KOPT-K1 (cell line): ENCODE data around the gene CANT1.

ENCODE experiments used
- H3K27ac ChIP-seq: fragments of 200-600 bp; sonication (generic); 2 replicates; pipeline ENCODE4 v1.5.1; 2016; ENCODE audit warnings: antibody characterized with exemption, mild to moderate bottlenecking, low read depth, low read length; ENCODE audit not compliant: poor library complexity, severe bottlenecking
- H3K36me3 ChIP-seq: fragments of 200-600 bp; sonication (generic); 2 replicates; pipeline ENCODE4 v1.5.1; 2017; ENCODE audit warnings: antibody characterized with exemption, mild to moderate bottlenecking, low read length, moderate library complexity; ENCODE audit not compliant: insufficient read depth
- H3K9me3 ChIP-seq: fragments of 200-600 bp; sonication (generic); 2 replicates; pipeline ENCODE4 v1.5.1; 2017; ENCODE audit warnings: antibody characterized with exemption, low read length, mild to moderate bottlenecking; ENCODE audit not compliant: insufficient read depth, poor library complexity, severe bottlenecking

The CANT1 gene

GRCh38 chr17:78944956-78945355 is 64.6 kb downstream of the CANT1 start:
- peaks cover 8% of the 10 kb centered on the region for H3K9me3 ChIP-seq
- no peaks in the 10 kb centered on the region for H3K36me3 ChIP-seq
- H3K27ac ChIP-seq, result no peak overlapping the region

DNA sequence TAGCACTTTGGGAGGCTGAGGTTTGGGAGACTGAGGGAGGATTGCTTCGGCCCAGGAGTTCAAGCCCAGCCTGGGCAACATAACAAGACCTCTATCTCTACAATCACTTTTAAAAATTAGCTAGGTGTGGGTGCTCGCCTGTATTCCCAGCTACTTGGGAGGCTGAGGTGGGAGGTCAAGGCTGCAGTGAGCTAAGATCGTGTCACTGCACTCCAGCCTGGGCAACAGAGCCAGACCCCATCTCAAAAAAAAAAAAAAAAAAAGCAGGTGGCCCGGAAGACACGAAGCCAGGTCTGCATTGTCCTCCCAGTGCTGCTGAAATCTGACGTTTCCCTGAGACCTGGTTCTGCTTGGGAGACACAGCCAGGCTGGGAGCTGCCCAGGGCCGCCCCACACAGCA is 65.5 kb downstream of the CANT1 start:
- Histone ChIP-seq H3K9me3 (no peaks in the 10 kb centered on the region), H3K27ac (no peak overlapping the region), H3K36me3 (no peaks in the 10 kb centered on the region)
